ENCODE results near the gene STAU1.
"Not testable (repeated sequence)": the region's sequence is repeated elsewhere in the genome, so short reads cannot be mapped to it uniquely, and the experiment has no call there.

The STAU1 gene

DNA sequence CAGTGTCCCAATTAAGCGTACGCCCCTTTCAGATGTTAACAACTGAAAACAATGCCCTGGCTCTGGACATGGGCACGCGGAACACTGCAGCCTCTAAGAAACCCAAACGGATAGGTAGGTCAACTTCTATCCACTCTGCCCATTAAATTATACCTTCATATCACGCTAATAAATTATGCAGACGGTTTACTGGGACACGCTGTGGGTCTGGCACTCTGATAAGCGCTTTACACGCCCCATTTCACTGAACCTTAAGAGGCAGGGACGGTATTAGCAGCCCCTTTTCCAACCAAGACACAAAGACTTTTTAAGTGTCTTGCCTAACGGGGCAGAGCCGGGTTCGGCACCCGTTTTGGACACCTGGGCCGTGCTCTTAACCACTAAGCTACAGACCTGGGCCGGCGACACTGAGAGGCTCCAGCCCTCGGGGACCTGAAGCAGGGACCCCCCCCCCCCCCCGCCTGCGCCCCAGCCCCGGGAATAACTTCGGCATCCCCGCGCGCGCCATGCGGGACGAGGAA is 744 bp downstream of the STAU1 start:
- DNase-seq (ENCODE audit: extremely low spot score): no peak
- ChIA-PET CTCF (no interaction called here), POLR2A (interaction anchor here (0.6 to 1.7 kb wide), 4 partner anchors 8 to 32 kb away, joined by 3 to 7 read pairs (median 4); partner anchors contain the start of gene DDX27)
- TF ChIP-seq NFRKB (IDR thresholded peaks at IDR 0.05) (no peak), ARNT (IDR thresholded peaks at IDR 0.05) (no peak), ZNF384 (IDR thresholded peaks at IDR 0.05) (no peak), L3MBTL2 (conservative IDR thresholded peaks at IDR 0.05) (no peak), FOXM1 (IDR thresholded peaks at IDR 0.05; ENCODE audit: borderline replicate concordance) (no peak), FOXK2 (IDR thresholded peaks at IDR 0.05) (no peak), FOXA1 (IDR thresholded peaks at IDR 0.05) (no peak), BHLHE40 (IDR thresholded peaks at IDR 0.05; ENCODE audit: borderline replicate concordance) (no peak), HDGF (IDR thresholded peaks at IDR 0.05; ENCODE audit: borderline replicate concordance) (no peak), CTBP1 (IDR thresholded peaks at IDR 0.05; ENCODE audit: borderline replicate concordance) (no peak)
- TF ChIP-seq, protein P1, sequence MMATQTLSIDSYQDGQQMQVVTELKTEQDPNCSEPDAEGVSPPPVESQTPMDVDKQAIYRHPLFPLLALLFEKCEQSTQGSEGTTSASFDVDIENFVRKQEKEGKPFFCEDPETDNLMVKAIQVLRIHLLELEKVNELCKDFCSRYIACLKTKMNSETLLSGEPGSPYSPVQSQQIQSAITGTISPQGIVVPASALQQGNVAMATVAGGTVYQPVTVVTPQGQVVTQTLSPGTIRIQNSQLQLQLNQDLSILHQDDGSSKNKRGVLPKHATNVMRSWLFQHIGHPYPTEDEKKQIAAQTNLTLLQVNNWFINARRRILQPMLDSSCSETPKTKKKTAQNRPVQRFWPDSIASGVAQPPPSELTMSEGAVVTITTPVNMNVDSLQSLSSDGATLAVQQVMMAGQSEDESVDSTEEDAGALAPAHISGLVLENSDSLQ (IDR thresholded peaks at IDR 0.05): no peak

DNA sequence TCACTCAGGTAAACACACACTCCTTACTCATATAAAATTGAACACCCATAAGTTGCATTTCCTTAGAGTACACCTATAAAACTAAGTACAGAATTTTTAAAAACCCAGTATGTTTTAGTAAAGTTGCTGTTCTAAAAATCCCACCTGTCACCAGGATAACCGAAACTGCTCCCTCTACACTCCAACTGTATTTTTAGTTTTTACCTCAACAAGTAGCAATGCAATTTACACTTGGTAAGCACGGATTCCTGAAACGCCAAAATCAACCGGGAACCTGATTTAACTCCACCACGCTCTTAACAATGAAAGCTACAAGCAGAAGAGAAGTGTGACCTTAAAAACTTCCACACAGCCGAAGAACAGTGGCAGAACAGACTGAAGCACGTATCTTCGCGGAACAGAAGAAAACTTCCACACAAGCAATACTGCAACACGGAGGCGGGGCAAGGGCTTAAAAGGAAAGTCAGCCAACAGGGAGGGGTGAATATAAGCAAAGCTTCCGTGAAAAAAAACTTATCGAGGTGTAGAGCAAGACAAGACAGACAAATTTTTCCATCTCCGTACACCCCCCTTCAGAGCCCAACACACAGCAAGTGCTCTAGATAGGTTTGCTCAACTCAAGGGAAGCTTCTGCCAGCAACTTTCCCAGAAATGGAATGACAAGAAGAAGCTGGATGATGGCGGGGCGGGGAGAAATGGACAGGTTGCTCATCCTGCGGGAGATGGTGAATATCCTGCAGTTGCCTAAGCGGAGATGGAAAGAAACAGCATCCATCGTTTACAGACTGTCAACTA is 1.4 kb downstream of the STAU1 start:
- ChIA-PET CTCF (interaction anchor here (0.6 kb wide), 1 partner anchor 20 kb away, joined by 3 read pairs; no protein-coding TSS in a partner anchor), POLR2A (interaction anchor here (1.6 to 1.7 kb wide), 2 partner anchors 30 to 32 kb away, joined by 4 to 7 read pairs; partner anchors contain the start of gene DDX27)
- peak; percentile 36 for DNase-seq (ENCODE audit: extremely low spot score)
- TF ChIP-seq NFRKB (IDR thresholded peaks at IDR 0.05): no peak
- TF ChIP-seq, protein P1 (IDR thresholded peaks at IDR 0.05): 0 out of 2 replicates have a peak, but pooled peaks have one; percentile 6

DNA sequence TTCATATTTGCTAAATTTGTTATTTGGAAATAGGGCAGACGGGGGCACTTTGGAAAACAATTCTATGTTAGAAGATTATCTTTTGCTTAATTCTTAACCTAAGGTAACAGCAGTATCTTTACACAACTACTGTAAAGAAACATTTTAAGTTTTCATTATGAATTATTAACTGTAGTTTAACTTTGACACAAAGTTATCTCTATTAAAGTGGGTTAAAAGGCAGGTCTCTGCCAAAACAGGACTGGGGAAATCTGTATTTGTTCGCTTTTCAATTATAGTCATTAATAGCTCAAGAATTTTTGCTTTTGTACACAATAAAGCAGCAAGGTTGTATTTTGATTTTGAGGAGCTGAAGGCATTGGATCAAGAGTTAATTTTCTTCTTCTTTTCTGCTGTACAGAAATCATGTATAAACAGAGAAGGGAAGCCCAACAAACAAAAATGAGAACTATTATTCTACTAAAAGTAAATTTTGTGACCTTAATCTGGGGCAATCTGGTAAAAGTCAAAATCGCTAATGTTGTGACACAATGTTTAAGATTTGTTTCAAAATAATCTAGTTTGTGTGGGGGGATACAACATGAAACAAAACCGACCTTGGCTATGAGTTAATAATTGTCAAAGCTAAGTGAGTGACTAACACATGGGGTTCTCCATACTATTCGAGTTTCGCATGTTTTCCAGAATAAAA is 2.9 kb downstream of the STAU1 start:
- CTCF ChIA-PET: no interaction called here

DNA sequence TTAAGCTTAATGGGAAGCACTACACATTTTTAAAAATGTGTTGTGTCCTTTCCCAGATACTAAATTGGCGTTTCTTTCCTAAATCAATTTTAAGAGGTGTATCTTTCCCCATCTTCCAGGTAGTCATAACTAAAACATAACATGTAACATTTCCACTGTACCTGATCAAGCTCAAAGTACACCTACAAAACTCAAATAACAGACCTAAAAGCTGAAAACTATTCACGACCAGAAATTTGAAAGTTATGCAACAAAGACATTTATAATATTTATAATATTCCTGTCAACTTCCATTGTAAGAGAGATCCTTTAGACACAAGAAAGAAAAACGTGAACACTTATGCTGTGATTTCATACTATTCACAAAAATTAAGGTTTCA is 3.5 kb downstream of the STAU1 start:
- TF ChIP-seq SUZ12 (IDR thresholded peaks at IDR 0.05): no peak
- no peak for TF ChIP-seq CTBP1 (IDR thresholded peaks at IDR 0.05; ENCODE audit: borderline replicate concordance)
- TF ChIP-seq BHLHE40 (IDR thresholded peaks at IDR 0.05; ENCODE audit: borderline replicate concordance): no peak
- TF ChIP-seq L3MBTL2 (conservative IDR thresholded peaks at IDR 0.05): no peak
- TF ChIP-seq, protein P1 (IDR thresholded peaks at IDR 0.05): no peak
- no peak for TF ChIP-seq HDGF (IDR thresholded peaks at IDR 0.05; ENCODE audit: borderline replicate concordance)
- TF ChIP-seq TARDBP (IDR thresholded peaks at IDR 0.05): no peak
- no peak for TF ChIP-seq ARNT (IDR thresholded peaks at IDR 0.05)
- TF ChIP-seq LEF1 (IDR thresholded peaks at IDR 0.05; ENCODE audit: borderline replicate concordance): no peak
- no peak for TF ChIP-seq SP1 (IDR thresholded peaks at IDR 0.05)
- CTCF ChIA-PET: no interaction called here
- POLR2A ChIA-PET: no interaction called here
- no peak for DNase-seq (ENCODE audit: extremely low spot score)

More for the DNA sequence above, 2.9 kb downstream of the STAU1 start:
- DNase-seq (ENCODE audit: extremely low spot score): no peak
- no peak for TF ChIP-seq ARNT (IDR thresholded peaks at IDR 0.05)
- TF ChIP-seq FOXM1 (IDR thresholded peaks at IDR 0.05; ENCODE audit: borderline replicate concordance): no peak
- no peak for TF ChIP-seq ELF4 (IDR thresholded peaks at IDR 0.05)
- no peak for TF ChIP-seq SP1 (IDR thresholded peaks at IDR 0.05)
- TF ChIP-seq, protein P1 (IDR thresholded peaks at IDR 0.05): no peak
- TF ChIP-seq FOXK2 (IDR thresholded peaks at IDR 0.05): no peak
- no peak for TF ChIP-seq FOXA1 (IDR thresholded peaks at IDR 0.05)
- no peak for TF ChIP-seq BHLHE40 (IDR thresholded peaks at IDR 0.05; ENCODE audit: borderline replicate concordance)
- TF ChIP-seq L3MBTL2 (conservative IDR thresholded peaks at IDR 0.05): no peak
- TF ChIP-seq SUZ12 (IDR thresholded peaks at IDR 0.05): no peak
- no peak for TF ChIP-seq HDGF (IDR thresholded peaks at IDR 0.05; ENCODE audit: borderline replicate concordance)
- no peak for TF ChIP-seq NFRKB (IDR thresholded peaks at IDR 0.05)
- no peak for TF ChIP-seq CTBP1 (IDR thresholded peaks at IDR 0.05; ENCODE audit: borderline replicate concordance)
- no peak for TF ChIP-seq LEF1 (IDR thresholded peaks at IDR 0.05; ENCODE audit: borderline replicate concordance)
- TF ChIP-seq ZNF384 (IDR thresholded peaks at IDR 0.05): no peak
- POLR2A ChIA-PET: no interaction called here

DNA sequence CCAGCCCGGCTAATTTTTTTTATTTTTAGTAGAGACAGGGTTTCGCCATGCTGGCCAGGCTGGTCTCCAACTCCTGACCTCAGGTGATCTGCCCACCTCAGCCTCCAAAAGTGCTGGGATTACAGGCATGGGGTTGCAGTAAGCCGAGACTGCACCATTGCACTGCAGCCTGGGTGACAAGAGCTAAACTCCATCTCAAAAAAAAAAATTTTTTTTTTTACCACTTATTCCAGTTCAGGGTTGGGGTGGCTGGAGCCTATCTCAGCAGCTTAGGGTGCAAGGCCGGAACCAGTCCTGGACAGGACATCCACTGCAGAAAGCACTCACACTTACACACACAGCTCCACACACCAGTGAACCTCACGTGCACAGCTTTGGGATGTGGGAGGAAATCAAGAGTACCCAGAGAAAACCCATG is 4.0 kb downstream of the STAU1 start:
- POLR2A ChIA-PET: interaction anchor here (0.6 kb wide), 1 partner anchor 60 kb away, joined by 3 read pairs; no protein-coding TSS in a partner anchor
- DNase-seq (ENCODE audit: extremely low spot score); CTCF ChIA-PET: not testable (repeated sequence)

Measured in HEK293T (cell line).